PFSK-1 (cell line): Measurements from ENCODE around the gene CENPV.

ENCODE experiments used
- POLR2AphosphoS5 ChIP-seq: IDR thresholded peaks from 2 replicates; pipeline ENCODE4 v1.6.1; 2012; ENCODE audit warnings: low read depth, mild to moderate bottlenecking, control low read depth, low read length, moderate library complexity
- REST ChIP-seq, 2 experiments: IDR thresholded peaks; 2 replicates each; pipeline versions ENCODE4 v1.6.1 to v1.8.0; 2011 to 2012; ENCODE audit warnings: low read depth in 2 of 2, low read length in 2 of 2, control low read depth in 1 of 2, inconsistent platforms in 1 of 2, mild to moderate bottlenecking in 1 of 2, moderate library complexity in 1 of 2; ENCODE audit not compliant: insufficient read depth in 1 of 2

DNA sequence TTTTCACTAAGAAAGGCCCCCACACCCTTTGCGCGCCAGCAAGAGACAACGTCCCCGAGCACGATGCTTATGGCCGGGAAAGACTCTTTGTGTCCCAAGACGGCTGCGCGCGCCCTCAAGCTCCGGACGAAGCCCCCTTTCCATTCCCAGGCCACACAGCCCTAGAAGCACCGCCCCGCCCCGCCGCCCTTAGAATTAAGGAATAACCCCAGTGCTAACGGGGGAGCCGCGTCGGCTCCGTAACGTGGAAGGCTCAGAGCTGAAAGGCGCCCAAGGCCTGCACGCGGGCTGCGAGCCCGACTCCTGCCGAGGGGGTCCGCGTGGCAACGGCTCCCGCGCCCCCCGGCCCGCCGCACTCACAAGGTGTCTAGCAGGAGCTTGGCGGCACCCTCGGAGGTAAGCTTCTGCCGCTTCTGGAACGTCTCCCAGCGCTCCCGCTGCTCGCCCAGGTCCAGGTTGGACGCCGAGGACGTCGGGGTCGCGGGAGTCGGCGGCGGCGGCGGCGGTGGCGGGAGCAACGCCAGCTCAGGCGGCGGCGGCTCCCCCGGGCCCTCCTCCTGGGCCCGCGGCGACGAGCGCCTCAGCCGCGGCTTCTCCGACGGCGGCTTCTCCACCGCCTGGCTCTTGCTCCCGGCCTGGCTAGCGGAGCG is 477 bp downstream of the CENPV start:
- no peak for TF ChIP-seq POLR2AphosphoS5
- no peak; a peak in 1 of 4 replicates for TF ChIP-seq REST (IDR thresholded peaks at IDR 0.05; ENCODE audit: insufficient read depth in 1 of 2, low read depth in 2 of 2, low read length in 2 of 2)
